GM18858 (cell line): Measurements from ENCODE around the gene SMIM38.

Source experiments
- ATAC-seq: cut with Tn5 transposase; IDR thresholded peaks from one replicate; pipeline ENCODE4 v1.9.1; 2021; ENCODE audit not compliant: unreplicated experiment

The SMIM38 gene

GRCh38 chr11:69174841-69175240, 19.1 kb downstream of the SMIM38 start:
- ATAC-seq: no peak

- ATAC-seq: no peak
These were observed 23.2 kb downstream of the SMIM38 start for GRCh38 chr11:69178819-69179482.

GRCh38 chr11:69180226-69180625, 24.5 kb downstream of the SMIM38 start:
- no peak for ATAC-seq

- no peak for ATAC-seq
These were observed 25.0 kb downstream of the SMIM38 start for GRCh38 chr11:69180726-69181125.

GRCh38 chr11:69183613-69184012, 27.9 kb downstream of the SMIM38 start:
- ATAC-seq: no peak

GRCh38 chr11:69186316-69187260, 30.9 kb downstream of the SMIM38 start:
- ATAC-seq: no peak

GRCh38 chr11:69187540-69188065, 31.9 kb downstream of the SMIM38 start:
- ATAC-seq: no peak

- no peak for ATAC-seq
These were observed 33.3 kb downstream of the SMIM38 start for GRCh38 chr11:69189059-69189458.

- ATAC-seq: no peak
These were observed 35.2 kb downstream of the SMIM38 start for GRCh38 chr11:69190796-69191536.

GRCh38 chr11:69192301-69192721, 36.6 kb downstream of the SMIM38 start:
- ATAC-seq: no peak

- ATAC-seq: no peak
These were observed 37.4 kb downstream of the SMIM38 start for GRCh38 chr11:69193151-69193550.

- no peak for ATAC-seq
These were observed 37.9 kb downstream of the SMIM38 start for GRCh38 chr11:69193629-69194028.

- ATAC-seq: no peak
These were observed 38.7 kb downstream of the SMIM38 start for GRCh38 chr11:69194396-69194795.

- no peak for ATAC-seq
These were observed 39.2 kb downstream of the SMIM38 start for GRCh38 chr11:69194956-69195355.

- no peak for ATAC-seq
These were observed 40.4 kb downstream of the SMIM38 start for GRCh38 chr11:69195824-69196782.

- no peak for ATAC-seq
These were observed 41.0 kb downstream of the SMIM38 start for GRCh38 chr11:69196783-69197169.

GRCh38 chr11:69198891-69199582, 43.3 kb downstream of the SMIM38 start:
- no peak for ATAC-seq

GRCh38 chr11:69199583-69200315, 44.0 kb downstream of the SMIM38 start:
- ATAC-seq: no peak
